Measurements from ENCODE around the gene DISP2.
A peak's percentile ranks its signal among the peaks of the same experiment; 100 is the strongest.

Gene DISP2

DNA sequence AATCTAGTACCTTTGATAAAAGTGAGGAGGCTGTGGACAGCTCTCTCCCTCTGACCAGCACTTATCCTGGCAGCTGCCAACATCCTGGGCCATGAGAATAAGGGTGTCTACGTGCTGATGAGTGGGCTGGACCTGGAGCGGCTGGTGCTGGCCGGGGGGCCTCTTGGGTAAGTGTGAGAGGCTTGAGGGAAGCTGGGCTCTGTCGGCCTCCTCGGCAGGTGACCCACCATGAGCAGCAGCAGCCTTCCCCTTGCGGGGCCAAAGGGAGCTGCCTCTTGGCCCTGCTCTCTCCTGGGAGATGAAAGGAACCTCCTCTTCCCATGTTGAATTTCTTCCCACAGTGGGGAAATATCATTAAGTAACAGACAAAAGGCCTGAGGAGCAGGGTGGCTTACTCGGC lies 56.8 kb downstream of the DISP2 start:
- Histone ChIP-seq H3K27ac (no peak overlapping the region), H3K4me3 (no peak overlapping the region), H3K4me1 (peaks cover 0 to under 1% (median 0%) of the 10 kb centered on the region in 4 donors), H3K9me3 (no peaks in the 10 kb centered on the region), H3K36me3 (peaks cover 43 to 85% (median 69%) of the 10 kb centered on the region in 3 donors), H3K27me3 (no peaks in the 10 kb centered on the region)
- intact Hi-C loops (cut with DNase I; ENCODE audit: low total_unique reads), result no loop called here
- TF ChIP-seq, protein P1, sequence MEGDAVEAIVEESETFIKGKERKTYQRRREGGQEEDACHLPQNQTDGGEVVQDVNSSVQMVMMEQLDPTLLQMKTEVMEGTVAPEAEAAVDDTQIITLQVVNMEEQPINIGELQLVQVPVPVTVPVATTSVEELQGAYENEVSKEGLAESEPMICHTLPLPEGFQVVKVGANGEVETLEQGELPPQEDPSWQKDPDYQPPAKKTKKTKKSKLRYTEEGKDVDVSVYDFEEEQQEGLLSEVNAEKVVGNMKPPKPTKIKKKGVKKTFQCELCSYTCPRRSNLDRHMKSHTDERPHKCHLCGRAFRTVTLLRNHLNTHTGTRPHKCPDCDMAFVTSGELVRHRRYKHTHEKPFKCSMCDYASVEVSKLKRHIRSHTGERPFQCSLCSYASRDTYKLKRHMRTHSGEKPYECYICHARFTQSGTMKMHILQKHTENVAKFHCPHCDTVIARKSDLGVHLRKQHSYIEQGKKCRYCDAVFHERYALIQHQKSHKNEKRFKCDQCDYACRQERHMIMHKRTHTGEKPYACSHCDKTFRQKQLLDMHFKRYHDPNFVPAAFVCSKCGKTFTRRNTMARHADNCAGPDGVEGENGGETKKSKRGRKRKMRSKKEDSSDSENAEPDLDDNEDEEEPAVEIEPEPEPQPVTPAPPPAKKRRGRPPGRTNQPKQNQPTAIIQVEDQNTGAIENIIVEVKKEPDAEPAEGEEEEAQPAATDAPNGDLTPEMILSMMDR (IDR thresholded peaks at IDR 0.05), result no peak
- no peak for DNase-seq

DNA sequence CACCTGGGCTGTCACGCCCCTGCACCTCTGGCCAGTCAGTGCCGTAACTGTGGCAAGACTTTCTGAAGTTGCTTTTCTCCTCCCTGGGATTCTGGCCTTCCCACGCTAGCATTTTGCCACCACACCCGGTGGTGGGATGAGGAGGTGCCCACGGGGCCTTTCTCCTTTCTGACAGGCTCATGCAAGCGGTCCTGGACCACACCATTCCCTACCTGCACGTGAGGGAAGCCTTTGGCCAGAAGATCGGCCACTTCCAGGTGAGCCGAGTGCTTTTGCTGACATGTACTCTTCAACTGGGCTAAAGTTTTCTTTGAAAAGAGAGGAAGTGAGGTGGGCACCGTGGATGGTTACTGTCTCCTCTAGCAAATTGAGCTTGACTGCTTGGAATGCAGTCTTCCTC lies 57.2 kb downstream of the DISP2 start:
- no peak overlapping the region for H3K27ac ChIP-seq
- intact Hi-C loops (cut with DNase I; ENCODE audit: low total_unique reads), result no loop called here
- no peaks in the 10 kb centered on the region for H3K9me3 ChIP-seq
- TF ChIP-seq, protein P1 (IDR thresholded peaks at IDR 0.05), result no peak
- H3K4me1 ChIP-seq, result peaks cover 0 to 3% (median 0%) of the 10 kb centered on the region in 4 donors
- no peak overlapping the region for H3K4me3 ChIP-seq
- no peaks in the 10 kb centered on the region for H3K27me3 ChIP-seq
- DNase-seq, result no peak
- peaks cover 43 to 81% (median 65%) of the 10 kb centered on the region in 3 donors for H3K36me3 ChIP-seq

DNA sequence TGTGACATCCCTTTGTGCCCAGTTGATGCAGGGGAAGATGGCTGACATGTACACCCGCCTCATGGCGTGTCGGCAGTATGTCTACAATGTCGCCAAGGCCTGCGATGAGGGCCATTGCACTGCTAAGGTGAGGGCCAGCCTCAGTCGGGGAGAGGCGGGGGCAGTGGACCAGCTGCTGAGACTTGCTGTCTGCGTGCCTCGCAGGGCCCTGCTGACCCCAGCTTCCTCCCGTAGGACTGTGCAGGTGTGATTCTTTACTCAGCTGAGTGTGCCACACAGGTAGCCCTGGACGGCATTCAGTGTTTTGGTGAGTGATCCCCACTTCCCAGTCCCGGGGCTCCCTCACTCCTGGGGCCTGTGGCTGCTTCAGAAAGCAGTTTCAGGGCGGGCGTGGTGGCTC lies 58.0 kb downstream of the DISP2 start:
- no peak for DNase-seq
- Histone ChIP-seq H3K27ac (no peak overlapping the region), H3K9me3 (no peaks in the 10 kb centered on the region), H3K4me1 (peaks cover 0 to 10% (median 4%) of the 10 kb centered on the region in 4 donors), H3K4me3 (no peak overlapping the region), H3K36me3 (peaks cover 34 to 73% (median 57%) of the 10 kb centered on the region in 3 donors), H3K27me3 (no peaks in the 10 kb centered on the region)
- intact Hi-C loops (cut with DNase I; ENCODE audit: low total_unique reads), result no loop called here
- TF ChIP-seq, protein P1 (IDR thresholded peaks at IDR 0.05), result no peak

DNA sequence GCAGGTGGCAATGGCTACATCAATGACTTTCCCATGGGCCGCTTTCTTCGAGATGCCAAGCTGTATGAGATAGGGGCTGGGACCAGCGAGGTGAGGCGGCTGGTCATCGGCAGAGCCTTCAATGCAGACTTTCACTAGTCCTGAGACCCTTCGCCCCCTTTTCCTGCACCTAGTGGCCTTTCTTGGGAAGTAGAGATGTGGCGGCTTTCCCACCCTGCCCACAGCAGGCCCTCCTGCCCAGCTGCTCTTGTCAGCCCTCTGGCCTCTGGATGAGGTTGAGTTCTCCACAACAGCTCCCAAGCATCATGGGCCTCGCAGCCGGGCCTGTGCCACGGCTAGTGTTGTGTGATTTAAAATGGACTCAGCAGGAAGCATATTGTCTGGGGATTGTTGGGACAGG lies 60.1 kb downstream of the DISP2 start:
- H3K4me1 ChIP-seq, result peaks cover 0 to 19% (median 13%) of the 10 kb centered on the region in 4 donors
- no peak overlapping the region for H3K27ac ChIP-seq
- TF ChIP-seq, protein P1 (IDR thresholded peaks at IDR 0.05), result no peak
- no peak for DNase-seq
- H3K36me3 ChIP-seq, result peaks cover 26 to 52% (median 41%) of the 10 kb centered on the region in 3 donors
- intact Hi-C loops (cut with DNase I; ENCODE audit: low total_unique reads), result no loop called here
- H3K9me3 ChIP-seq, result no peaks in the 10 kb centered on the region
- H3K27me3 ChIP-seq, result no peaks in the 10 kb centered on the region
- no peak overlapping the region for H3K4me3 ChIP-seq

DNA sequence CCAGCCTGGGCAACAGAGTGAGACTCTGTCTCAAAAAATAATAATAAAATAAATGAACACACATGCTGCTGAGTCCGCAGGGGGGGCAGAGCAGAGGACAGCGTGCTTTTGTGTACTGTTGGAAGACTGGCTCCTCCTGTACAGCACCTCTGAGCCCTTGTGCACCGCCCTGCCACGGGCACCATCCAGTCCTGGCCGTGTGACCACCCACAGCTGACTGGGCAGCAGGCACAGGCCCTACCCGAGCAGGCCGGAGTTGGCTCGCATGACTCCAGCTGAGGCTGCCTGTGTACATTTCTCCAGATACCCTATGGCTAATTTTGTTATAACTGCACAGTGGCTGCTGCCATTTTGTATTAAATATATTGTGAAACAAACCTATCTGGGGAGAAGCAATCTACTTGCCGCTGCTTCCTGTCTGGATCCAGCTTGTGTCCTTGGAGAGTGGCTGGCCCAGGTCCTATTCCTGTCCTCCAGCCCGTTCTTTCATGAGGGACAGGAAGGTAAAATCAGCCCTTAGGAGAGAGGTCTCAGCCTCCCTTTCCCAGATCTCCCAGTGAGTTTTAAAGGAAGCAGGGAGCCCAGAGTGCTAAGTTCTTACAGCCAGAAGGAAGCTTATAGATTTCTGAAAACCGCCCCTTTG lies 62.2 kb downstream of the DISP2 start:
- H3K4me1 ChIP-seq, result peaks cover 0 to 19% (median 13%) of the 10 kb centered on the region in 4 donors
- peak overlapping the region; percentile 28 to 42 for H3K27ac ChIP-seq
- TF ChIP-seq, protein P1 (IDR thresholded peaks at IDR 0.05), result no peak
- H3K36me3 ChIP-seq, result peaks cover 10 to 32% (median 25%) of the 10 kb centered on the region in 3 donors
- DNase-seq, result no peak
- H3K27me3 ChIP-seq, result no peaks in the 10 kb centered on the region
- no peaks in the 10 kb centered on the region for H3K9me3 ChIP-seq
- intact Hi-C loops (cut with DNase I; ENCODE audit: low total_unique reads), result loop anchor here (10.0 kb wide), 1 partner anchor 355 kb away; no protein-coding TSS in a partner anchor
- H3K4me3 ChIP-seq, result no peak overlapping the region
